Chondrocyte (in vitro differentiated cells): ENCODE measurements around the gene BICC1. TPM values are rescaled to one million over a fixed set of nuclear protein-coding genes. Genes with fewer than 3 reads are reported as not detected.

Experiments
- DNase-seq: peaks from one replicate; pipeline ENCODE4 v3.0.0; 2021; ENCODE audit warnings: mixed read lengths, low spot score
- H3K27ac Mint-ChIP-seq: one replicate; pipeline ENCODE4 v1.8.0; 2021; ENCODE audit warnings: mild to moderate bottlenecking, moderate library complexity, mixed read lengths; ENCODE audit not compliant: unreplicated experiment
- H3K27me3 Mint-ChIP-seq: 2 replicates; pipeline ENCODE4 v1.8.0; 2021; ENCODE audit warnings: low read depth, mixed read lengths
- H3K36me3 Mint-ChIP-seq: 2 replicates; pipeline ENCODE4 v1.8.0; 2021; ENCODE audit warnings: low read depth, mixed read lengths
- H3K4me1 Mint-ChIP-seq: 2 replicates; pipeline ENCODE4 v1.8.0; 2021; ENCODE audit warnings: low read depth, mild to moderate bottlenecking, mixed read lengths
- H3K4me3 Mint-ChIP-seq: one replicate; pipeline ENCODE4 v1.8.0; 2021; ENCODE audit warnings: mild to moderate bottlenecking, moderate library complexity, mixed read lengths; ENCODE audit not compliant: unreplicated experiment
- H3K9me3 Mint-ChIP-seq: 2 replicates; pipeline ENCODE4 v1.8.0; 2021; ENCODE audit warnings: low read depth, mixed read lengths
- CTCF ChIP-seq: fragments of 200-600 bp; sonication (generic); IDR thresholded peaks from 2 replicates; pipeline ENCODE4 v1.5.0; 2021; ENCODE audit warnings: antibody characterized with exemption, mild to moderate bottlenecking, moderate library complexity
- total RNA-seq: library from RNA; stranded (reverse); gene quantifications from 3 replicates; pipeline ENCODE4 v1.2.1, GENCODE V29; 2021

Gene BICC1
- total RNA-seq, 1 donor from 2014 or later, result 32.4 TPM

- Mint-ChIP-seq H3K27me3 (no peaks in the 10 kb centered on the region), H3K9me3 (peaks cover 17% of the 10 kb centered on the region), H3K36me3 (peaks cover 3% of the 10 kb centered on the region), H3K4me1 (peaks cover 35% of the 10 kb centered on the region), H3K4me3 (no peak overlapping the region), H3K27ac (peak overlapping the region; percentile 81)
- DNase-seq, result no peak
- no peak for TF ChIP-seq CTCF
Observed at GRCh38 chr10:58733436-58733835, 220.8 kb downstream of the BICC1 start.

GRCh38 chr10:58734116-58734515 lies 221.4 kb downstream of the BICC1 start:
- DNase-seq, result no peak
- peaks cover 16% of the 10 kb centered on the region for H3K9me3 Mint-ChIP-seq
- H3K27ac Mint-ChIP-seq, result peak overlapping the region; percentile 81
- peak; percentile 70 for TF ChIP-seq CTCF
- peak overlapping the region; percentile 34 for H3K4me3 Mint-ChIP-seq
- H3K27me3 Mint-ChIP-seq, result no peaks in the 10 kb centered on the region
- H3K4me1 Mint-ChIP-seq, result peaks cover 35% of the 10 kb centered on the region
- H3K36me3 Mint-ChIP-seq, result peaks cover 3% of the 10 kb centered on the region

- H3K4me3 Mint-ChIP-seq, result peak overlapping the region; percentile 34
- H3K27me3 Mint-ChIP-seq, result no peaks in the 10 kb centered on the region
- no peak for DNase-seq
- peaks cover 35% of the 10 kb centered on the region for H3K4me1 Mint-ChIP-seq
- TF ChIP-seq CTCF, result no peak
- H3K27ac Mint-ChIP-seq, result peak overlapping the region; percentile 81
- H3K36me3 Mint-ChIP-seq, result peaks cover 3% of the 10 kb centered on the region
- peaks cover 12% of the 10 kb centered on the region for H3K9me3 Mint-ChIP-seq
Observed at GRCh38 chr10:58734664-58735063, 222.0 kb downstream of the BICC1 start.

GRCh38 chr10:58735087-58735486 lies 222.4 kb downstream of the BICC1 start:
- H3K9me3 Mint-ChIP-seq, result peaks cover 8% of the 10 kb centered on the region
- peak overlapping the region; percentile 81 for H3K27ac Mint-ChIP-seq
- no peaks in the 10 kb centered on the region for H3K36me3 Mint-ChIP-seq
- no peak for DNase-seq
- peak overlapping the region; percentile 34 for H3K4me3 Mint-ChIP-seq
- H3K27me3 Mint-ChIP-seq, result no peaks in the 10 kb centered on the region
- peaks cover 35% of the 10 kb centered on the region for H3K4me1 Mint-ChIP-seq
- TF ChIP-seq CTCF, result no peak

- H3K27me3 Mint-ChIP-seq, result no peaks in the 10 kb centered on the region
Observed at GRCh38 chr10:58740620-58741369, 228.1 kb downstream of the BICC1 start.

More at GRCh38 chr10:58740620-58741369, 228.1 kb downstream of the BICC1 start:
- H3K27ac Mint-ChIP-seq, result peak overlapping the region; percentile 41
- no peak for TF ChIP-seq CTCF
- H3K36me3 Mint-ChIP-seq, result peaks cover 2% of the 10 kb centered on the region
- H3K4me3 Mint-ChIP-seq, result no peak overlapping the region
- no peak for DNase-seq
- H3K9me3 Mint-ChIP-seq, result no peaks in the 10 kb centered on the region
- H3K4me1 Mint-ChIP-seq, result peaks cover 52% of the 10 kb centered on the region
